OCI-LY3 (cell line): ENCODE data around the gene TTC36.

Experiments used
- H2AFZ ChIP-seq: fragments of 200-600, 300-600 bp; shearing (Covaris generic); 2 replicates; pipeline ENCODE4 v1.6.0; 2014; ENCODE audit warnings: antibody characterized with exemption, low read depth, low read length
- H3K27ac ChIP-seq: fragments of 200-600, 300-600 bp; sonication (generic); 2 replicates; pipeline ENCODE4 v1.5.1; 2014; ENCODE audit warnings: mild to moderate bottlenecking, low read length, moderate library complexity, mixed read lengths
- H3K27me3 ChIP-seq: fragments of 200-600, 300-600 bp; sonication (generic); 2 replicates; pipeline ENCODE4 v1.6.1; 2014; ENCODE audit warnings: low read depth, low read length, mixed read lengths
- H3K36me3 ChIP-seq: fragments of 200-600, 300-600 bp; sonication (generic); replicated peaks from 2 replicates; pipeline ENCODE3; 2014; ENCODE audit warnings: low read depth, low read length, mixed read lengths
- H3K4me1 ChIP-seq: fragments of 300-600, 200-600 bp; sonication (generic); 2 replicates; pipeline ENCODE4 v1.6.1; 2014; ENCODE audit warnings: low read length, mixed read lengths
- H3K4me2 ChIP-seq: fragments of 200-600, 300-600 bp; sonication (generic); 2 replicates; pipeline ENCODE4 v1.6.1; 2014; ENCODE audit warnings: low read length, mixed read lengths
- H3K4me3 ChIP-seq: fragments of 300-600, 200-600 bp; sonication (generic); 2 replicates; pipeline ENCODE4 v1.5.1; 2014; ENCODE audit warnings: antibody characterized with exemption, mild to moderate bottlenecking, low read length, moderate library complexity
- H3K79me2 ChIP-seq: fragments of 300-600, 200-600 bp; shearing (Covaris generic); 2 replicates; pipeline ENCODE4 v1.6.1; 2014; ENCODE audit warnings: mild to moderate bottlenecking, low read length, mixed read lengths
- H3K9ac ChIP-seq: fragments of 300-600, 200-600 bp; shearing (Covaris generic); 2 replicates; pipeline ENCODE4 v1.6.0; 2014; ENCODE audit warnings: mild to moderate bottlenecking, low read length, moderate library complexity
- H3K9me3 ChIP-seq: fragments of 200-600, 300-600 bp; shearing (Covaris generic); 2 replicates; pipeline ENCODE4 v1.6.1; 2014; ENCODE audit warnings: low read length, mixed read lengths; ENCODE audit not compliant: insufficient read depth
- H4K20me1 ChIP-seq: fragments of 200-600, 300-600 bp; sonication (generic); 2 replicates; pipeline ENCODE4 v1.6.1; 2016; ENCODE audit warnings: low read length, mixed read lengths; ENCODE audit not compliant: insufficient read depth
- EZH2phosphoT487 ChIP-seq: fragments of 200-600 bp; shearing (Covaris generic); IDR thresholded peaks from 2 replicates; pipeline ENCODE4 v1.6.1; 2018; ENCODE audit warnings: antibody characterized with exemption, mixed run types, low read depth
- TF ChIP-seq, protein P1 (sequence below): fragments of 200-600, 300-600 bp; sonication (generic); IDR thresholded peaks from 2 replicates; pipeline ENCODE4 v1.5.1; 2014; ENCODE audit warnings: antibody characterized with exemption, low read length, low read depth

Gene TTC36

DNA sequence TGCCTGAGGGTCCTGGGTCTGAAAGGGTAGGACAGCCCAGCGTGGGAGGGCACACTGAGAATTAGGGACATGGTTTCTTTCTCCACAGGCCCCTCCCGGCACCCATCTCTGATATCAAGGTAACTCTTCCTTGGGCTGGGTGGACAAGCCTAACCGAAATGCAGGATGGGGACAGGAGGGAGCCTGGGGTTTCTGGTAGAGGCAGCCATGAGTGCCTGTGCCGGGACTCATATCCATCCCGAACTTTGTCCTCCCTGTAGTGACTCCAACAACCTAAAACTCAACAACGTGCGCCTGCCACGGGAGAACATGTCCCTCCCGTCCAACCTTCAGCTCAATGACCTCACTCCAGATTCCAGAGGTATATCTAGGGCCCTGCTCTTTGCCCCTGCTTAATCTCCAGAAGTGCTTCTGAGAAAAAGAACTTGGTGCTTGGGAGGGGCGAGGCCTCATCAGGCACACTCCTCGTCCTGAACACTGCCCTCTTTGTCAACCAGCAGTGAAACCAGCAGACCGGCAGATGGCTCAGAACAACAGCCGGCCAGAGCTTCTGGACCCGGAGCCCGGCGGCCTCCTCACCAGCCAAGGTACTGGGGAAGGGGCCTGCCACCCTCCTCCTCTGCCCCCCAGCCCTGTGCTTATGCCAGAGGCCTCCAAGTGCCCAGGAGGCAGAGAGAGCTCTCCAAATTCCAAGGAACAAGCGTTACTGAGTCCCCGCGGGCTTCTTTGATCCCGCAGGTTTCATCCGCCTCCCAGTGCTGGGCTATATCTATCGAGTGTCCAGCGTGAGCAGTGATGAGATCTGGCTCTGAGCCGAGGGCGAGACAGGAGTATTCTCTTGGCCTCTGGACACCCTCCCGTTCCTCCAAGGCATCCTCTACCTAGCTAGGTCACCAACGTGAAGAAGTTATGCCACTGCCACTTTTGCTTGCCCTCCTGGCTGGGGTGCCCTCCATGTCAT lies 6.8 kb downstream of the TTC36 start:
- Histone ChIP-seq H3K4me1 (peaks cover 16% of the 10 kb centered on the region), H3K4me2 (no peak overlapping the region), H3K27me3 (no peaks in the 10 kb centered on the region), H4K20me1 (no peaks in the 10 kb centered on the region), H3K9ac (no peak overlapping the region), H2AFZ (no peak overlapping the region), H3K4me3 (no peak overlapping the region), H3K36me3 (no peaks in the 10 kb centered on the region), H3K9me3 (no peaks in the 10 kb centered on the region), H3K27ac (no peak overlapping the region), H3K79me2 (no peaks in the 10 kb centered on the region)
- TF ChIP-seq, protein P1, sequence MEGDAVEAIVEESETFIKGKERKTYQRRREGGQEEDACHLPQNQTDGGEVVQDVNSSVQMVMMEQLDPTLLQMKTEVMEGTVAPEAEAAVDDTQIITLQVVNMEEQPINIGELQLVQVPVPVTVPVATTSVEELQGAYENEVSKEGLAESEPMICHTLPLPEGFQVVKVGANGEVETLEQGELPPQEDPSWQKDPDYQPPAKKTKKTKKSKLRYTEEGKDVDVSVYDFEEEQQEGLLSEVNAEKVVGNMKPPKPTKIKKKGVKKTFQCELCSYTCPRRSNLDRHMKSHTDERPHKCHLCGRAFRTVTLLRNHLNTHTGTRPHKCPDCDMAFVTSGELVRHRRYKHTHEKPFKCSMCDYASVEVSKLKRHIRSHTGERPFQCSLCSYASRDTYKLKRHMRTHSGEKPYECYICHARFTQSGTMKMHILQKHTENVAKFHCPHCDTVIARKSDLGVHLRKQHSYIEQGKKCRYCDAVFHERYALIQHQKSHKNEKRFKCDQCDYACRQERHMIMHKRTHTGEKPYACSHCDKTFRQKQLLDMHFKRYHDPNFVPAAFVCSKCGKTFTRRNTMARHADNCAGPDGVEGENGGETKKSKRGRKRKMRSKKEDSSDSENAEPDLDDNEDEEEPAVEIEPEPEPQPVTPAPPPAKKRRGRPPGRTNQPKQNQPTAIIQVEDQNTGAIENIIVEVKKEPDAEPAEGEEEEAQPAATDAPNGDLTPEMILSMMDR: no peak
- TF ChIP-seq EZH2phosphoT487: no peak

DNA sequence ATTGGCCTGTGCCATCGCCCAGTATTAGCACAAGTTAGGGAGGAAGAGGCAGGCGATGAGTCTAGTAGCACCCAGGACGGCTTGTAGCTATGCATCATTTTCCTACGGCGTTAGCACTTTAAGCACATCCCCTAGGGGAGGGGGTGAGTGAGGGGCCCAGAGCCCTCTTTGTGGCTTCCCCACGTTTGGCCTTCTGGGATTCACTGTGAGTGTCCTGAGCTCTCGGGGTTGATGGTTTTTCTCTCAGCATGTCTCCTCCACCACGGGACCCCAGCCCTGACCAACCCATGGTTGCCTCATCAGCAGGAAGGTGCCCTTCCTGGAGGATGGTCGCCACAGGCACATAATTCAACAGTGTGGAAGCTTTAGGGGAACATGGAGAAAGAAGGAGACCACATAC lies 8.0 kb downstream of the TTC36 start:
- Histone ChIP-seq H3K9ac (no peak overlapping the region), H3K4me2 (no peak overlapping the region), H3K27ac (no peak overlapping the region), H4K20me1 (no peaks in the 10 kb centered on the region), H3K4me3 (no peak overlapping the region), H3K9me3 (no peaks in the 10 kb centered on the region), H3K79me2 (no peaks in the 10 kb centered on the region), H3K4me1 (peaks cover 9% of the 10 kb centered on the region; the same call in 1 of the 2 replicates), H3K36me3 (no peaks in the 10 kb centered on the region), H2AFZ (no peak overlapping the region), H3K27me3 (no peaks in the 10 kb centered on the region)
- TF ChIP-seq EZH2phosphoT487: no peak
- TF ChIP-seq, protein P1: no peak

DNA sequence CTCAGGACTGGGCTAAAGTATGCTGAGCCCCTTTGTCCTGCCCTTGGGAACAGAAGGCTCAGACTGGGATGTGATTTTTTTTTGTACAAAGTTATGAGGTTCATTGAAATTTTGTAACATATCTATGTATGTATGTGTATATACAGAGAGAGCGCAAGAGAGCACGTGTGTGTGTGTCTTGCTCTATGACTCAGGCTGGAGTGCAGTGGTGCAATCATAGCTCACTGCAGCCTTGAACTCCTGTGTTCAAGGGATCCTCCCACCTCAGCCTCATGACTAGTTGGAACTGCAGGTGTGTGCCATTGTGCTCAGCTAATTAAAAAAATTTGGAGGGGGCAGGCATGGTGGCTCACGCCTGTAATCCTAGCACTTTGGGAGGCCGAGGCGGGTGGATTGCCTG lies 9.5 kb downstream of the TTC36 start:
- Histone ChIP-seq H3K9me3 (no peaks in the 10 kb centered on the region), H3K79me2 (no peaks in the 10 kb centered on the region), H3K4me2 (no peak overlapping the region), H3K9ac (no peak overlapping the region), H3K4me1 (peaks cover 6% of the 10 kb centered on the region; the same call in 1 of the 2 replicates), H4K20me1 (no peaks in the 10 kb centered on the region), H3K27ac (no peak overlapping the region), H3K36me3 (no peaks in the 10 kb centered on the region), H3K4me3 (no peak overlapping the region), H3K27me3 (no peaks in the 10 kb centered on the region), H2AFZ (no peak overlapping the region)
- TF ChIP-seq, protein P1: no peak
- TF ChIP-seq EZH2phosphoT487: no peak

DNA sequence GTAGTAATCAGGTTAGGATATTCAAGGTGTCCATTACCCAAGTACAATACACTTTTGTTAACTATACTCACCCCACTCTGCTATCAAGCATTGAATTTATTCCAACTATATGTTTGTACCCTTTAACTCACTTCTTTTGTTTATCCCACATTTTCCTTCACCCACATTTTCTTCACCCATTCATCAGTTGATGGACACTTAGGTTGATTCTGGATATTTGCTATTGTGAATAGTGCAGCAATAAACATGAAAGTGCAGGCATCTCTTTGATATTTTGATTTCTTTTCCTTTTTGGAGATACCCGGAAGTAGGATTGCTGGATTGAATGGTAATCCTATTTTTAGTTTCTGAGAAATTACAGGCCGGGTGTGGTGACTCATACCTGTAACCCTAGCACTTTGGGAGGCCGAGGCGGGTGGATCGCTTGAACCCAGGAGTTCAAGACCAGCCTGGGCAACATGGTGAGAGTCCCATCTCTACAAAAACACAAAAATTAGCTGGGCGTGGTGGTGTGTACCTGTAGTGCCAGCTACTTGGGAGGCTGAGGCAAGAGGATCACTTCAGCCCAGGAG lies 10.2 kb downstream of the TTC36 start:
- no peaks in the 10 kb centered on the region for H3K36me3 ChIP-seq
- no peak overlapping the region for H3K27ac ChIP-seq
- no peak overlapping the region for H2AFZ ChIP-seq
- H4K20me1 ChIP-seq: no peaks in the 10 kb centered on the region
- no peak overlapping the region for H3K9ac ChIP-seq
- H3K79me2 ChIP-seq: no peaks in the 10 kb centered on the region
- TF ChIP-seq, protein P1: no peak
- TF ChIP-seq EZH2phosphoT487: no peak
- no peaks in the 10 kb centered on the region for H3K27me3 ChIP-seq
- H3K4me1 ChIP-seq: peaks cover 4% of the 10 kb centered on the region; the same call in 1 of the 2 replicates
- no peak overlapping the region for H3K4me3 ChIP-seq
- no peaks in the 10 kb centered on the region for H3K9me3 ChIP-seq
- no peak overlapping the region for H3K4me2 ChIP-seq
